Activated naive CD4-positive, alpha-beta T cell treated with anti-CD3 and anti-CD28 coated beads for 36 hours (primary cell): ENCODE data around the gene MAML2. TPM values are rescaled to one million over a fixed set of nuclear protein-coding genes. Genes with fewer than 3 reads are reported as not detected.

Experiments used
- CTCF ChIA-PET: fragments of 350-600 bp; sonication (Branson Sonifier 250); formaldehyde crosslinking; loops from one replicate; lab custom pipeline; 2021; ENCODE audit warnings: antibody characterized with exemption; lab: Charles Lee
- DNase-seq: peaks from one replicate; pipeline ENCODE4 v3.0.0-alpha.2; 2020
- H3K27ac Mint-ChIP-seq: one replicate; pipeline ENCODE4 v1.8.0; 2021; ENCODE audit warnings: mild to moderate bottlenecking, mixed read lengths
- H3K27me3 Mint-ChIP-seq: one replicate; pipeline ENCODE4 v1.8.0; 2021; ENCODE audit warnings: low read depth, mixed read lengths
- H3K36me3 Mint-ChIP-seq: one replicate; pipeline ENCODE4 v1.8.0; 2021; ENCODE audit warnings: low read depth, mixed read lengths
- H3K4me1 Mint-ChIP-seq: one replicate; pipeline ENCODE4 v1.8.0; 2021; ENCODE audit warnings: low read depth, mixed read lengths
- H3K4me3 Mint-ChIP-seq: one replicate; pipeline ENCODE4 v1.8.0; 2021; ENCODE audit warnings: mild to moderate bottlenecking, moderate library complexity, mixed read lengths
- H3K9me3 Mint-ChIP-seq: one replicate; pipeline ENCODE4 v1.8.0; 2021; ENCODE audit warnings: mixed read lengths
- intact Hi-C: fragments of 100-400 bp; cut with micrococcal nuclease; formaldehyde crosslinking; loops from one replicate; pipeline ENCODE4 v1.15.1; 2023
- total RNA-seq, 2 experiments: library from RNA; stranded (reverse); gene quantifications; one replicate each; pipeline ENCODE4 v1.2.3, GENCODE V29; 2021

MAML2 gene
- total RNA-seq, 2 experiments from 2014 or later: 26.6 to 28.1 TPM

GRCh38 chr11:96214777-96215109, 128.3 kb downstream of the MAML2 start:
- Mint-ChIP-seq H3K27me3 (no peaks in the 10 kb centered on the region), H3K36me3 (peaks cover 3% of the 10 kb centered on the region), H3K4me3 (peak overlapping the region; percentile 49), H3K4me1 (peaks cover 78% of the 10 kb centered on the region), H3K9me3 (no peaks in the 10 kb centered on the region), H3K27ac (peak overlapping the region; percentile 94)
- intact Hi-C loops: loop anchor here (1.0 kb wide), 1 partner anchor 21 kb away; no protein-coding TSS in a partner anchor
- no peak for DNase-seq
- CTCF ChIA-PET: interaction anchor here (1.0 to 3.4 kb wide), 6 partner anchors 10 to 201 kb away, joined by 3 to 12 read pairs (median 4); partner anchors contain the start of gene MAML2

GRCh38 chr11:96213500-96213899, 129.5 kb downstream of the MAML2 start:
- no peaks in the 10 kb centered on the region for H3K9me3 Mint-ChIP-seq
- CTCF ChIA-PET: interaction anchor here (1.0 to 3.4 kb wide), 3 partner anchors 13 to 130 kb away, joined by 3 to 12 read pairs (median 5); partner anchors contain the start of gene MAML2
- DNase-seq: no peak
- H3K4me1 Mint-ChIP-seq: peaks cover 82% of the 10 kb centered on the region
- intact Hi-C loops: loop anchor here (1.0 kb wide), 1 partner anchor 11 kb away; no protein-coding TSS in a partner anchor
- H3K36me3 Mint-ChIP-seq: peaks cover 4% of the 10 kb centered on the region
- no peak overlapping the region for H3K4me3 Mint-ChIP-seq
- H3K27ac Mint-ChIP-seq: peak overlapping the region; percentile 96
- H3K27me3 Mint-ChIP-seq: no peaks in the 10 kb centered on the region

DNA sequence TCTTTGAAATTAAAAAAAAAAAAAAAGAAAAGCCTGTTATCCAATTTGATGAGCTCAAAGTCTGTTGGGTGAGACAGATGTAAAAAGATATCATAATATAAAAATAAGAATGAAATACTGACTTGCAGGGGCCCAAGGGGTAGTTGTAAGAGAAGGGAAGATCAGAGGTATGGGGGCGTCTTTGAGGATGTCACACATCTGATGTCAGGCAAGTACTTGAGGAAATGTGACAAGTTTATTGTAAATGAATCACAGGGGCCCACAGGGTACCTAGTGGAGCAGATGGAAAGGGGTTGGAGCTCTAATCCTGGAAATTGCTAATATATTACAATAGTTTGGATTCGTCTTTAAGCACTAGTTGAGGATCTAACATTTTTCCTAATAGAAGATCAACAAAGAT, 131.6 kb downstream of the MAML2 start:
- CTCF ChIA-PET: interaction anchor here (0.6 to 1.6 kb wide), 5 partner anchors 11 to 1238 kb away, joined by 3 to 6 read pairs (median 3); partner anchors contain the start of gene MAML2
- no peaks in the 10 kb centered on the region for H3K27me3 Mint-ChIP-seq
- DNase-seq: peak; percentile 73
- peaks cover 5% of the 10 kb centered on the region for H3K36me3 Mint-ChIP-seq
- peak overlapping the region; percentile 96 for H3K27ac Mint-ChIP-seq
- H3K4me3 Mint-ChIP-seq: peak overlapping the region; percentile 48
- H3K9me3 Mint-ChIP-seq: no peaks in the 10 kb centered on the region
- peaks cover 85% of the 10 kb centered on the region for H3K4me1 Mint-ChIP-seq
- intact Hi-C loops: no loop called here

GRCh38 chr11:96207459-96208449, 135.2 kb downstream of the MAML2 start:
- Mint-ChIP-seq H3K4me1 (peaks cover 88% of the 10 kb centered on the region), H3K36me3 (peaks cover 7% of the 10 kb centered on the region), H3K4me3 (peak overlapping the region; percentile 40), H3K27me3 (no peaks in the 10 kb centered on the region), H3K9me3 (no peaks in the 10 kb centered on the region), H3K27ac (peak overlapping the region; percentile 98)
- CTCF ChIA-PET: interaction anchor here (0.7 kb wide), 1 partner anchor 51 kb away, joined by 3 read pairs; no protein-coding TSS in a partner anchor
- intact Hi-C loops: loop anchor here (1.0 to 5.0 kb wide), 3 partner anchors 8 to 520 kb away; no protein-coding TSS in a partner anchor
- peak; percentile 49 for DNase-seq

DNA sequence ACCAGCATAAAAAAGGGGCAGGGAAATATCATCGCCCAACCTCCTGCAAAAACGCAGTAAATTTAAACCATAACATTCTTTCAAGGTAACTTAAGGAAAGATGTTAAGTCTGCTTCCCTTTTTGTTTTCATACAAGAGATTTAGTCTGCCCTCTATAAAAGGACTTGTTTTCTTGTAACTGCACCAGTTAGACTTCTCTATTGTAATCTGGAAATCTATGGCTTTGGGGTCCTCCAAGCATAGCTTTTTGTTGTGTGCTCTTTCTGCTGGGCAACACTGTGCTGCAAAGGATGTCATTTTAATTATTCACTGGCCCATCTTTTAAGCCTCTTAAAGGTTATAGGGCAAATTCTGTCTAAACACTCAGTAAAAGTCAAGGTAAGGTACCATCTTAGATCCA, 136.0 kb downstream of the MAML2 start:
- CTCF ChIA-PET: interaction anchor here (1.8 kb wide), 1 partner anchor 136 kb away, joined by 13 read pairs; the partner anchor contains the start of gene MAML2
- no peaks in the 10 kb centered on the region for H3K27me3 Mint-ChIP-seq
- intact Hi-C loops: loop anchor here (1.0 to 5.0 kb wide), 3 partner anchors 8 to 520 kb away; no protein-coding TSS in a partner anchor
- DNase-seq: no peak
- H3K9me3 Mint-ChIP-seq: no peaks in the 10 kb centered on the region
- peak overlapping the region; percentile 98 for H3K27ac Mint-ChIP-seq
- H3K4me3 Mint-ChIP-seq: no peak overlapping the region
- peaks cover 8% of the 10 kb centered on the region for H3K36me3 Mint-ChIP-seq
- H3K4me1 Mint-ChIP-seq: peaks cover 83% of the 10 kb centered on the region

DNA sequence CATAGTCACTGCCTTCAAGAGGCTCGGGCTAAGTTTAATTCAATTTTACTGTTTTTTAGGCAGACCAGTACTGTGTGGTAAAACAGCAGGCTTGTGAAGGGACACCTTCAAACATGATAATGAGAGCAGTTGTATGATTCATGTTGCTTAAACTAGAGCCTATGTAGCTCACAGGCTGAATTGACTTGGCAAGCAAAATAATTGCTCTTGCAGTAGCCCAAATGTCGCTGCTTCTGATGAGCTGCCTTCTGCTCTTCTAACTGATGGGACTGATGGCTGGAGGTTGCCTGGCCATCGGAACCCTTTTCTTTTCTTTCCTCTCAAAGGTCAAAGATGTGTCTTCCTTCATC, 137.6 kb downstream of the MAML2 start:
- CTCF ChIA-PET: interaction anchor here (0.6 to 1.9 kb wide), 6 partner anchors 17 to 178 kb away, joined by 3 to 13 read pairs (median 4); partner anchors contain the start of gene MAML2
- intact Hi-C loops: loop anchor here (1.0 to 5.0 kb wide), 13 partner anchors 17 to 518 kb away; partner anchors contain the start of gene MAML2
- peak; percentile 56 for DNase-seq
- H3K27ac Mint-ChIP-seq: peak overlapping the region; percentile 98
- peaks cover 14% of the 10 kb centered on the region for H3K36me3 Mint-ChIP-seq
- H3K4me3 Mint-ChIP-seq: peak overlapping the region; percentile 11
- no peaks in the 10 kb centered on the region for H3K27me3 Mint-ChIP-seq
- H3K4me1 Mint-ChIP-seq: peaks cover 87% of the 10 kb centered on the region
- H3K9me3 Mint-ChIP-seq: no peaks in the 10 kb centered on the region

- H3K4me1 Mint-ChIP-seq: peaks cover 88% of the 10 kb centered on the region
- intact Hi-C loops: loop anchor here (1.0 to 5.0 kb wide), 13 partner anchors 17 to 518 kb away; partner anchors contain the start of gene MAML2
- H3K9me3 Mint-ChIP-seq: no peaks in the 10 kb centered on the region
- H3K27ac Mint-ChIP-seq: peak overlapping the region; percentile 98
- peak overlapping the region; percentile 52 for H3K4me3 Mint-ChIP-seq
- CTCF ChIA-PET: interaction anchor here (0.7 to 1.9 kb wide), 3 partner anchors 16 to 135 kb away, joined by 3 to 7 read pairs (median 3); no protein-coding TSS in a partner anchor
- H3K36me3 Mint-ChIP-seq: peaks cover 17% of the 10 kb centered on the region
- peak; percentile 76 for DNase-seq
- H3K27me3 Mint-ChIP-seq: no peaks in the 10 kb centered on the region
These were observed 138.1 kb downstream of the MAML2 start for GRCh38 chr11:96204721-96205459.

DNA sequence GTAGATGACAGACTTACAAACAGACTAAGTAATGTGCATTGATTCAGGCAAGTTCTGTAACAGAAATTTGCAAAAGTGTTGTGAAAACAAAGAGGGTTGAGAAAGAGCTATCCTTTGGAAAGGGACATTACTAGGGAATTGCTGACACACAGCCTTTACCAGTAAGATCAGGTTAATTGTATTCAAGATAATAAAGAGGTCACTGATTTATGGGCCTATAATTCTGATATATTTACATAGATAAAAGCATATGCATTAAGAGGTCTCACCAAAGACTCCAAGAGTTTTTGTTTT, 138.7 kb downstream of the MAML2 start:
- Mint-ChIP-seq H3K36me3 (peaks cover 23% of the 10 kb centered on the region), H3K27me3 (no peaks in the 10 kb centered on the region), H3K4me1 (peaks cover 91% of the 10 kb centered on the region), H3K27ac (peak overlapping the region; percentile 98), H3K9me3 (no peaks in the 10 kb centered on the region), H3K4me3 (peak overlapping the region; percentile 52)
- intact Hi-C loops: no loop called here
- no peak for DNase-seq
- CTCF ChIA-PET: interaction anchor here (1.9 kb wide), 1 partner anchor 16 kb away, joined by 7 read pairs; no protein-coding TSS in a partner anchor

DNA sequence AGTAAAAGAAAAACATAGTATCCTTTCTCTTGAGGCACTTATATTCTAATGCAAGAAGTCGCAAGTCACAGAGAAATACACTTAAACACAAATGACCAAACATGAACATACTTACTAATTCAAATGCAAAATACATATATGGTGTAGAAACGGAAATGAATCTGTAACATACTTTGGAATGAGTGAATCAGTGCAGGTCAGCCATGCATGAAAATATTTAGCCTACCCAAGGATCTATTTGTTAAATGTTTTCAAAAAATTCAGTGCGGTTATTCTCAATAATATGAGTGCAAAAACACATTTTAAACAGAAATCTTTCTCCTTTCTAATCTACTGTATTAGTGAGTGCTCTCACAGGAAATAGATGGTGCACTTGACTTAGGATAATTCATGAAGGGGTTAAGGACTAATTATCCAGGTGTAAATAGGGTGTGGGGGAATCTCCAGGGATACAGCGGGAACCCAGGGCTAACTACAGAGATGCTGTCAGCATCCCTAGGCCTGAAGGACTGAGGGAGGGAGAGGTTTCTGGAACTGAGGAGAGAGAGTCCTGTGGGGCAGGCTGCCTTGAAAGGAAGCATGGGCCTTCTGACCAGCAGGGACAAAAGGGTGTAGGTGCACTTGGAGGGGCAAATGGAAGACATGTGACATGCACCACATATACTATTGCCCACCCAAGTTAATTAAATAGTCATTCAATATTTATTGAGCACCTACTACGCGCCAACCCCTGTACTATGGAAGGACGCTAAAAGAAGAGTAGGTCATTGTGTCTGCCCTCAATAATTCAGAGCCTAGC, 139.2 kb downstream of the MAML2 start:
- H3K4me1 Mint-ChIP-seq: peaks cover 88% of the 10 kb centered on the region
- no peaks in the 10 kb centered on the region for H3K9me3 Mint-ChIP-seq
- H3K36me3 Mint-ChIP-seq: peaks cover 24% of the 10 kb centered on the region
- peak overlapping the region; percentile 98 for H3K27ac Mint-ChIP-seq
- no peak overlapping the region for H3K4me3 Mint-ChIP-seq
- no peak for DNase-seq
- intact Hi-C loops: no loop called here
- CTCF ChIA-PET: no interaction called here
- H3K27me3 Mint-ChIP-seq: no peaks in the 10 kb centered on the region

- Mint-ChIP-seq H3K4me3 (no peak overlapping the region), H3K27ac (peak overlapping the region; percentile 93), H3K36me3 (peaks cover 29% of the 10 kb centered on the region)
These were observed 142.8 kb downstream of the MAML2 start for GRCh38 chr11:96200243-96200642.

GRCh38 chr11:96199563-96200025, 143.4 kb downstream of the MAML2 start:
- Mint-ChIP-seq H3K27ac (peak overlapping the region; percentile 93), H3K4me1 (peaks cover 86% of the 10 kb centered on the region), H3K36me3 (peaks cover 29% of the 10 kb centered on the region), H3K9me3 (peaks cover 3% of the 10 kb centered on the region), H3K4me3 (no peak overlapping the region), H3K27me3 (no peaks in the 10 kb centered on the region)
- intact Hi-C loops: loop anchor here (1.0 kb wide), 3 partner anchors 8 to 68 kb away; no protein-coding TSS in a partner anchor
- peak; percentile 57 for DNase-seq
- CTCF ChIA-PET: interaction anchor here (1.4 to 1.5 kb wide), 2 partner anchors 115 to 139 kb away, joined by 4 to 5 read pairs; no protein-coding TSS in a partner anchor

More at GRCh38 chr11:96200243-96200642, 142.8 kb downstream of the MAML2 start:
- peaks cover 86% of the 10 kb centered on the region for H3K4me1 Mint-ChIP-seq
- CTCF ChIA-PET: interaction anchor here (0.7 to 1.6 kb wide), 8 partner anchors 9 to 142 kb away, joined by 3 to 5 read pairs (median 3); no protein-coding TSS in a partner anchor
- no peaks in the 10 kb centered on the region for H3K27me3 Mint-ChIP-seq
- peaks cover 3% of the 10 kb centered on the region for H3K9me3 Mint-ChIP-seq
- no peak for DNase-seq
- intact Hi-C loops: no loop called here
